ENCODE data around the gene GFER. TPM values are rescaled to one million over a fixed set of nuclear protein-coding genes. Genes with fewer than 3 reads are reported as not detected.
"Not testable (repeated sequence)": the region's sequence is repeated elsewhere in the genome, so short reads cannot be mapped to it uniquely, and the experiment has no call there.

The GFER gene
- total RNA-seq, 1 donor from 2014 or later: 42.8 TPM

DNA sequence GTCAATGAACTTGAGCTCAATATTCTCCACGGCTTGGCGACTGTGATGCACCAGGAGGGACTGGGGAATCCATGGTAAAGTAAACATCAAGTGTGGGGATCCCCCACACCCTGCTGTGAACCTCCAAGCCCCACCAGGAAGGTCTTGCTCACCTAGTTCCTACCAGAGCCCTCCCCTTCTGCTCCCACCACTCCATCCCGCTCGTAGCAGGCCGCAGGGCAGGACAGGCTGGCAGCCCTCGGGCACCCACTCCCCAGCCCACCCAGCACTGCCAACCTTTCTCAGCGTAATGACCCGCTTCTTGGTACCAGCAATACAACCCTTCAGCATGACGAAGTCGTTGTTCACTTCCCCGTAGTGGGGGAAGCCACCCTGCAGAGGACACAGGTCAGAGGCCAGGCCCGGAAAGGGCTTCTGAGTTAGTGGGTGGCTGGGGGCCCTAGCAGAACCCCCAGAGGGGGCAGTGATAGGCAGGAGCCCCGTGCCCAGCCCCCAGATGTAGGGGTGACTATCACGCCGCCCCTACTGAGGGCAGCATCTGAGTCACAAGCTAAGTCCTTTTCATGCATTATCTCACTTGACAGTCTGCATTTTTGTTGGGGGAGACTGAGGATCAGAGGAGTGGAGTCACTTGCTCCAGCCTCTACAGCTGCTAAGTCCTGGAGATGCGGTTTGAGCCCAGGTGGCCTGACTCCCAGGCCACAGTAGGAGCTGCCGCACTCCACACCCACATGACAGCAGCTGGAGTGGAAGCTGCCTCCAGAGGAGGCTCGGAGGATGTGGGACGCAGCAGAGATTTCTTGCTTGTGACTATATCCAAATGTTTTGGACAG, 38.2 kb upstream of the GFER start:
- peaks cover 21% of the 10 kb centered on the region for H3K4me1 Mint-ChIP-seq
- H3K36me3 Mint-ChIP-seq (ENCODE audit: low read depth): peaks cover 1% of the 10 kb centered on the region
- H3K27ac Mint-ChIP-seq: no peak overlapping the region
- no peak for DNase-seq
- H3K9me3 Mint-ChIP-seq: no peaks in the 10 kb centered on the region
- H3K27me3 Mint-ChIP-seq: peaks cover 3% of the 10 kb centered on the region
- intact Hi-C loops (cut with micrococcal nuclease): no loop called here
- no peak overlapping the region for H3K4me3 Mint-ChIP-seq

GRCh38 chr16:1946495-1947368, 37.3 kb upstream of the GFER start:
- Mint-ChIP-seq H3K27me3 (peaks cover 3% of the 10 kb centered on the region), H3K4me3 (no peak overlapping the region), H3K9me3 (no peaks in the 10 kb centered on the region), H3K4me1 (peaks cover 18% of the 10 kb centered on the region), H3K27ac (no peak overlapping the region), H3K36me3 (ENCODE audit: low read depth) (no peaks in the 10 kb centered on the region)
- DNase-seq: no peak
- intact Hi-C loops (cut with micrococcal nuclease): no loop called here

DNA sequence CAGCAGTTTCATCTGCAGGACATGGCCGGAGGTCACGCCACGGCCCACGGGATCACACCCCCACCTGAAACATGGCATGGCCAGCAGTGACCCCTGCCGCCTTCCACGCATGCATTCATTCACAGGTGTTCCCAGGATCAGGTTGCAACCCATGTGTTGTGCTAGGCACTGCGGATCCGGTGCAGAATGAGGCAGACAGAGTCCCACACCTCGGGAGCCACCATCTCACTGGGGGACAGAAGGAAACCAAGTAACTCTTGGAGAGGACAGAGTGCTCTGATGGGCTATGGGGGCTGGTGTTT, 36.7 kb upstream of the GFER start:
- Mint-ChIP-seq H3K36me3 (ENCODE audit: low read depth) (no peaks in the 10 kb centered on the region), H3K4me3 (no peak overlapping the region), H3K27ac (no peak overlapping the region), H3K4me1 (peaks cover 13% of the 10 kb centered on the region), H3K9me3 (no peaks in the 10 kb centered on the region), H3K27me3 (peaks cover 3% of the 10 kb centered on the region)
- intact Hi-C loops (cut with micrococcal nuclease): no loop called here
- no peak for DNase-seq

GRCh38 chr16:1949507-1949906, 34.5 kb upstream of the GFER start:
- Mint-ChIP-seq H3K27ac (no peak overlapping the region), H3K4me1 (peaks cover 3% of the 10 kb centered on the region), H3K27me3 (peaks cover 3% of the 10 kb centered on the region), H3K9me3 (no peaks in the 10 kb centered on the region), H3K4me3 (no peak overlapping the region), H3K36me3 (ENCODE audit: low read depth) (no peaks in the 10 kb centered on the region)
- no peak for DNase-seq
- intact Hi-C loops (cut with micrococcal nuclease): no loop called here

DNA sequence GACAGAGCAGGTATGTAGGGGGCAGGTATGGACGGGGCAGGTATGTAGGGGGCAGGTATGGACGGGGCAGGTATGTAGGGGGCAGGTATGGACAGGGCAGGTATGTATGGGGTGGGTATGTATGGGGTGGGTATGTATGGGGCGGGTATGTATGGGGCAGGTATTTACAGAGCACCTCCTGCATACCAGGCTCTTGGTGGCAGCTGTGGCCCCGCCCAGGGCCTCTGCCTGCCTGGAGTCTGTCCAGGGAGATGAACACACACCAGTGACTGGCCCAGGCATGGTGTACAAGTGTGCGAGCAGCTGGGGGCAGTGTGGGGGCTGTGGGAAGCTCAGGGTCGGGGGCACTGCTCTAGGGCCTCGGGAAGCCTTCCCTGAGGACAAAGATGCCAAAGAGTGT, 33.9 kb upstream of the GFER start:
- intact Hi-C loops (cut with micrococcal nuclease): no loop called here
- no peak overlapping the region for H3K4me3 Mint-ChIP-seq
- no peak for DNase-seq
- no peaks in the 10 kb centered on the region for H3K9me3 Mint-ChIP-seq
- H3K4me1 Mint-ChIP-seq: peaks cover 2% of the 10 kb centered on the region
- no peak overlapping the region for H3K27ac Mint-ChIP-seq
- peaks cover 3% of the 10 kb centered on the region for H3K27me3 Mint-ChIP-seq
- H3K36me3 Mint-ChIP-seq (ENCODE audit: low read depth): no peaks in the 10 kb centered on the region

DNA sequence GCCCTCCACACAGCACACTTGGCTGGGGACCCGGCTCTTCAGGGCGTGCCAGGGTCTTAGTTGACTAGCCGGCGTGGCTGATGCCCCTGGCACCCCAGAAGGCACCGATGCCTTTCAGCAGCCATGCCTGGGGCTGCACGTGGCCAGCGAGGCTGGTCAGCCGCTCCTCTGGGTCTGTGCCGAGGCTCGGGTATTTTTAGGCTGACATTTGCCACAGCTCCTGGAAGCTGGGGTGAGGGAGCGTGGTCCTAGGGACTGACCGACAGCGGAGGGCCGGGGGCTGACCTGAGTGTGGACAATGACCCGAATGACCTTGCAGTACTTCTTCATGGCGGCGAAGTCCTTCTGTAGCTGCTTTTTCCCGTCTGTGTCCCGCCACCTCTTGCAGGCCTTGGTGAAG, 33.4 kb upstream of the GFER start:
- no peak for DNase-seq
- intact Hi-C loops (cut with micrococcal nuclease): no loop called here
- H3K9me3 Mint-ChIP-seq: no peaks in the 10 kb centered on the region
- no peak overlapping the region for H3K4me3 Mint-ChIP-seq
- H3K27ac Mint-ChIP-seq: no peak overlapping the region
- H3K4me1 Mint-ChIP-seq: peaks cover 2% of the 10 kb centered on the region
- peaks cover 3% of the 10 kb centered on the region for H3K27me3 Mint-ChIP-seq
- no peaks in the 10 kb centered on the region for H3K36me3 Mint-ChIP-seq (ENCODE audit: low read depth)

DNA sequence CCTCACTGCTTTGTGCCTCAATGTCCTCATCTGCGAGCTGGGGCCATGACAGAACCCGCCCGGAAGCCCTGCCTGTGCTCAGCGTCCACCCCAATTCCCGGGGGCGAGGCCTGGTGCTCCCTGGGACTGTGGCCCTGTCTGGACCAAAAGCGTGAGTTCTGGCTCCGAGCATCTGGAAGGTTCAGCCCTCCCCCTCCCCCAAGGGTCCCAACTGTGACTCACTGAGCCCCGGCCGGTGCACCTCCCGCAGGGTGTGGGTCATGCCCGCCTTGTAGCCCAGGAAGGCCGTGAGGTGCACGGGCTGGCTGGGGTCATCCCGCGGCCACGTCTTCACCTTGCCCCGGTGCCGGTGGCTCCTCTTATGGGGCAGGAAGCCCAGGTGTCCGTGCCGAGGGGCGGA, 30.3 kb upstream of the GFER start:
- no peaks in the 10 kb centered on the region for H3K27me3 Mint-ChIP-seq
- intact Hi-C loops (cut with micrococcal nuclease): no loop called here
- H3K4me1 Mint-ChIP-seq: peaks cover 4% of the 10 kb centered on the region
- H3K36me3 Mint-ChIP-seq (ENCODE audit: low read depth): no peaks in the 10 kb centered on the region
- DNase-seq: no peak
- no peaks in the 10 kb centered on the region for H3K9me3 Mint-ChIP-seq
- no peak overlapping the region for H3K27ac Mint-ChIP-seq
- H3K4me3 Mint-ChIP-seq: no peak overlapping the region

GRCh38 chr16:1957434-1958142, 26.4 kb upstream of the GFER start:
- H3K9me3 Mint-ChIP-seq; H3K27me3 Mint-ChIP-seq; intact Hi-C loops (cut with micrococcal nuclease); H3K27ac Mint-ChIP-seq; DNase-seq; H3K4me3 Mint-ChIP-seq: not testable (repeated sequence)
- Mint-ChIP-seq H3K4me1 (peaks cover 27% of the 10 kb centered on the region), H3K36me3 (ENCODE audit: low read depth) (peaks cover 27% of the 10 kb centered on the region)

- H3K27me3 Mint-ChIP-seq; H3K27ac Mint-ChIP-seq; H3K4me3 Mint-ChIP-seq; H3K9me3 Mint-ChIP-seq; DNase-seq; intact Hi-C loops (cut with micrococcal nuclease): not testable (repeated sequence)
- Mint-ChIP-seq H3K36me3 (ENCODE audit: low read depth) (peaks cover 32% of the 10 kb centered on the region), H3K4me1 (peaks cover 26% of the 10 kb centered on the region)
Measured at GRCh38 chr16:1958143-1958491, 25.9 kb upstream of the GFER start.

DNA sequence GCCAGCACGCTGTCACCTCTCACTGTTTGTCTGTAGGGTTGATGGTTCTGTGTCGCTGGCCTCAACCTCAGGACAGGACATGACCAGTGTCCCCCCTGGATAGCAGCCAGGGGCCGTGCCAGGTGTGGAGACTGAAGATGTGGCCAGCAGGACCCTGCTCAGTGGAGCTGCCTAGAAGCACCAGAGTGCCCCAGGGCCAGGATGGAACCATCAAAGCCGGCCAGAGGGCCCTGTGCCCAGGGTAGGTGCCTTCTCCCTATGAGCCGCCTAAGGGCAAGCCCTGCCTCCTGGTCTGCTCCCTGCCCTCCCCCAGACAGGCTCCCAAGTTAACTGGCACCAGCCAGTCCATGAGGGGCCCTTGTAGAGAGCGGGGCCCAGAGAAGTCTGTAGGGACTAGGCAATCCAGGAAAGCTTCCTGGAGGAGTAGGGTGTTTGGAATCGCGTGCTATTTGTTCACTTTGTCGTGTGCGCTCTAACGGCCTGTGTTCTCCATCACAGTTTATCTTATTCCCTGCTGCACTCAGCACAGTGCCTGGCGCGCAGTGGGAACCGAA, 25.2 kb upstream of the GFER start:
- Mint-ChIP-seq H3K4me3 (peak overlapping the region; percentile 99), H3K9me3 (no peaks in the 10 kb centered on the region), H3K36me3 (ENCODE audit: low read depth) (peaks cover 39% of the 10 kb centered on the region), H3K27me3 (no peaks in the 10 kb centered on the region), H3K27ac (peak overlapping the region; percentile 96), H3K4me1 (peaks cover 29% of the 10 kb centered on the region)
- intact Hi-C loops (cut with micrococcal nuclease): loop anchor here (1.0 kb wide), 1 partner anchor 15 kb away; the partner anchor contains the start of gene MSRB1
- DNase-seq: no peak

GRCh38 chr16:1959269-1960039, 24.5 kb upstream of the GFER start, which contains the start of gene NDUFB10:
Gene NDUFB10 (plus strand): TSS chr16:1959538. CDS start chr16:1959625, 87 bp downstream.
- peak; percentile 99 for DNase-seq
- H3K9me3 Mint-ChIP-seq: no peaks in the 10 kb centered on the region
- peak within 1 kb of the TSS; percentile 99 for H3K4me3 Mint-ChIP-seq
- peaks cover 45% of the 10 kb centered on the region for H3K36me3 Mint-ChIP-seq (ENCODE audit: low read depth)
- intact Hi-C loops (cut with micrococcal nuclease): loop anchor here (1.0 kb wide), 1 partner anchor 16 kb away; the partner anchor contains the start of gene MSRB1
- peak within 1 kb of the TSS; percentile 96 for H3K27ac Mint-ChIP-seq
- peaks cover 30% of the 10 kb centered on the region for H3K4me1 Mint-ChIP-seq
- no peaks in the 10 kb centered on the region for H3K27me3 Mint-ChIP-seq

DNA sequence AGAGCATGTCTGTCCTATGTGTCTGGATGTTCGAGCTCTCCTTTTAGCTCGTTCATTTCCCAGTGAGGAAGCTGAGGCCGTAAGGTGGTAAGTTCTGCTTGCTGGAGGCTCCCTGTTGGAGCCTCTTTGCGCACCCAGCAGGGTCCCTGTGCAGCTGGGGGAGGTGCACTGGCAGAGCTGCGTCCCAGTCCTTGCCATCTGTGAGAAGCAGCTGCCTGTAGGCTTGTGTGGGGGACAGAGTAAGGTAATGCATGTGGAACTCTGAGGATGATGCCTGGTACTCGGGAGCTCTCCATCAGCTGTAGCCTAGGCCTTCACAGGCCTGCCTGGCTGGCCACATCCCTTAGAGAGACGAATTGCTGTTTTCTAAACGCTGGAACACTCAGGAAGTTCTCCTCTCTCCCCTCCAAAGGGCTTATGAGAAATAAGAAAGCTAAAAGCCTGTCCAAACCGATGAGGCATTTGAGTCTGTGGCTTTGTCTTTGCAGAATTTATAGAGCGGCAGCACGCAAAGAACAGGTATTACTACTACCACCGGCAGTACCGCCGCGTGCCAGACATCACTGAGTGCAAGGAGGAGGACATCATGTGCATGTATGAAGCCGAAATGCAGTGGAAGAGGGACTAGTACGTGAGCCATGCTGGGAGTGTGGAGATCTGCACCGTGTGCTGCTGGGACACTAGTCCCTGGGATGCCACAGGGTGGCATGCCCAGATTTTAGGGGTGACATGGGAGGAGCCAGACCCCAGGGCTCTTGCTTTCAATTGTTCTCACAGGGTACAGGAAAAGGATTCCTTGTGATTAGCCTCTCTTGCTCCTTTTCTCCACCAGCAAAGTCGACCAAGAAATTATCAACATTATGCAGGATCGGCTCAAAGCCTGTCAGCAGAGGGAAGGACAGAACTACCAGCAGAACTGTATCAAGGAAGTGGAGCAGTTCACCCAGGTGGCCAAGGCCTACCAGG, 23.0 kb upstream of the GFER start:
- Mint-ChIP-seq H3K27ac (peak overlapping the region; percentile 96), H3K27me3 (no peaks in the 10 kb centered on the region), H3K9me3 (no peaks in the 10 kb centered on the region), H3K4me1 (peaks cover 35% of the 10 kb centered on the region), H3K36me3 (ENCODE audit: low read depth) (peaks cover 55% of the 10 kb centered on the region), H3K4me3 (peak overlapping the region; percentile 99)
- peak; percentile 73 for DNase-seq
- intact Hi-C loops (cut with micrococcal nuclease): no loop called here

All from activated CD4-positive, alpha-beta T cell treated with anti-CD3 and anti-CD28 coated beads, Interleukin-2, amount 10 ng/mL, durations not matched to agents 24 days and 14 days (primary cell).